ENCODE results near the gene XYLT1.
A peak's percentile ranks its signal among the peaks of the same experiment; 100 is the strongest.

The XYLT1 gene

DNA sequence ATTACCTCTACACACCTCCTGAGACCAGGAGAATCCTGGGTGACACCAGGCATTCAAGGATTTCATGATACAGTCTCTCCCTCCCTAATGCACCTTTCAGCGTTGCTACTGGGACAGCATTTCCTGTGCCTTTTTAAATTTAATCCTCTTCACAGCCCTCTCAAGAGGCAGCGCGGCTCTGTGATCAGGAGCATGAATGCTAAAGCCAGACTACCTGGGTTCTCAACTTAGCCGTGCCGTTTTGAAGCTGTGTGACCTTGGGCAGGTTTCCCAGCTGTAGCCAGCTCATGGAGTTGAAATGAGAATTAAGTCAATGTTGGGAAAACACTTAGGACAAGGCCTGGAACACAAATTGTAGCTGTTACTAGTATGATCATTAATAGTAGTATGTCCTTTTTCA, 191.8 kb downstream of the XYLT1 start:
- DNase-seq (ENCODE audit: low read depth, low spot score) = no peak
- in situ Hi-C loops (cut with HindIII; ENCODE audit: low sequenced_read_pairs) = no loop called here
- TF ChIP-seq CTCF (IDR thresholded peaks at IDR 0.05; ENCODE audit: low read depth, low read length) = no peak
- H3K4me3 ChIP-seq (ENCODE audit: low read depth, low read length) = no peak overlapping the region

- DNase-seq (ENCODE audit: low read depth, low spot score) = no peak
- no peak overlapping the region for H3K4me3 ChIP-seq (ENCODE audit: low read depth, low read length)
- in situ Hi-C loops (cut with HindIII; ENCODE audit: low sequenced_read_pairs) = no loop called here
- peak; percentile 52 for TF ChIP-seq CTCF (IDR thresholded peaks at IDR 0.05; ENCODE audit: low read depth, low read length)
These were observed 192.8 kb downstream of the XYLT1 start for GRCh38 chr16:17277981-17278381.

GRCh38 chr16:17276610-17277009, 194.2 kb downstream of the XYLT1 start:
- no peak for DNase-seq (ENCODE audit: low read depth, low spot score)
- in situ Hi-C loops (cut with HindIII; ENCODE audit: low sequenced_read_pairs) = no loop called here
- TF ChIP-seq CTCF (IDR thresholded peaks at IDR 0.05; ENCODE audit: low read depth, low read length) = no peak
- no peak overlapping the region for H3K4me3 ChIP-seq (ENCODE audit: low read depth, low read length)

GRCh38 chr16:17276010-17276530, 194.7 kb downstream of the XYLT1 start:
- H3K4me3 ChIP-seq (ENCODE audit: low read depth, low read length) = no peak overlapping the region
- DNase-seq (ENCODE audit: low read depth, low spot score) = no peak
- in situ Hi-C loops (cut with HindIII; ENCODE audit: low sequenced_read_pairs) = no loop called here
- TF ChIP-seq CTCF (IDR thresholded peaks at IDR 0.05; ENCODE audit: low read depth, low read length) = no peak

- peak; percentile 39 for DNase-seq (ENCODE audit: low read depth, low spot score)
- H3K4me3 ChIP-seq (ENCODE audit: low read depth, low read length) = no peak overlapping the region
- TF ChIP-seq CTCF (IDR thresholded peaks at IDR 0.05; ENCODE audit: low read depth, low read length) = no peak
- in situ Hi-C loops (cut with HindIII; ENCODE audit: low sequenced_read_pairs) = no loop called here
These were observed 195.4 kb downstream of the XYLT1 start for GRCh38 chr16:17275076-17276009.

DNA sequence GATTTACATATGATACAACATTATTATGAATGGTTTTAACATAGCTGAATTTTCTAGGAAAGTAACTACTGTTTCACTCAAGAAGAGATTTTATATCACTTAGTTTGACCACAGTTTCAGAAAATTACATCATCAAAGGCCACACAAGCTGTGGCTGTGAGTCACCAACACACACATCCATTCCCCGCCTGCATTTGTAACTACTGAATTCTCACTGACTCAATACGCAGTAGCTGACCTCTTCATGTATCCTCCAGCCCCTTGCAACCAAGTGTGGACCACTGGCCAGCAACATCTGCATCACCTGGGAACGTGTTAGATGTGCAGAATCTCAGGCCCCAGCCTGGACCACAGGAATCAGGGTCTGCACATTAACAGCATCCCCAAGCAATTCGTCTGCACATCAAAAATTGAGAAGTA, 197.6 kb downstream of the XYLT1 start:
- no peak overlapping the region for H3K4me3 ChIP-seq (ENCODE audit: low read depth, low read length)
- no peak for TF ChIP-seq CTCF (IDR thresholded peaks at IDR 0.05; ENCODE audit: low read depth, low read length)
- DNase-seq (ENCODE audit: low read depth, low spot score) = peak; percentile 93
- in situ Hi-C loops (cut with HindIII; ENCODE audit: low sequenced_read_pairs) = no loop called here
